HG03097 (cell line): ENCODE data around the gene ELF1.

Experiments used
- ATAC-seq: cut with Tn5 transposase; IDR thresholded peaks from one replicate; pipeline ENCODE4 v1.9.1; 2021; ENCODE audit not compliant: unreplicated experiment, low FRiP score

Gene ELF1

DNA sequence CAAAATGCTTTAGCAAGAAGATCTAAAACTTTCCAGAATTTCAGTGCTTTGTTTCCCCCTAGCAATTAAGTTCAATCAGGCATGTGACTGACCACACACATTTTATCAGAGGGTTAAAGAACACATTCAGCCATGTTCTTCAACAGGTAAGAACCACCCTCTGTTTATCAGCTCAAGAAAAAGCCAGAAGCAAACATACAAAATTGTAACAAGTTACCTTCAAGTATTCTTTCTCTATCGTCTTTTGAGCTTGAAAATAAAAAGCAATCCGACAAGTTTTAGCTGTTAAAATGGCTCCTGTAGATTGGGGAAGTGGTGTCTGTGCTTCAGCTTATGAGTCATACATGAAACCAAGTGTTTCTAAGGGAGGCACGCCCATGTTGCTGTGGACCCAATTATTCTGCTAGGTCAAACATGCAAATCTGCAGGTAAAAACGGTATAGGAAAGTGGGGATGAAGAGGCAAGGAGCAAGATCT is at the start of gene ELF1:
Gene ELF1 (minus strand): TSS at position 306 of the 477 bp plus-strand sequence. CDS start 37,262 bp downstream, outside the sequence.
- peak; percentile 70 for ATAC-seq

DNA sequence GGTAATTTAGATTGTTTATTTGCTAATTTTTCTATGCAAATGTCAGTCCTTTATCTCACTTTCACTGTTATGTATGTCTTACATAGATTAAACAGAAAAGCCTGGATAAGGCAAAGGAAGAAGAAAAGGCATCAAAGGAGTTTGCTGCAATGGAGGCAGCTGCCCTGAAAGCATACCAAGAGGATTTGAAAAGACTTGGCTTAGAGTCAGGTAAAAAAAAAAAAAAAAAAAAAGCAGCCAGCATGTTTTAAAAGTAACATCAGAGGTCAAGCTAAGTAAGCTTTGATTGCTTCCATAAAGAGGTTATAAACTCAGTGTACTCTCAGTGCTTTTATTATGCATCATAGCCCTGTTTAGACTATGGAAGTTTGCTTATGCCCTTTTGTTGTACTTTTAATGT is 46.0 kb upstream of the ELF1 start:
- no peak for ATAC-seq

DNA sequence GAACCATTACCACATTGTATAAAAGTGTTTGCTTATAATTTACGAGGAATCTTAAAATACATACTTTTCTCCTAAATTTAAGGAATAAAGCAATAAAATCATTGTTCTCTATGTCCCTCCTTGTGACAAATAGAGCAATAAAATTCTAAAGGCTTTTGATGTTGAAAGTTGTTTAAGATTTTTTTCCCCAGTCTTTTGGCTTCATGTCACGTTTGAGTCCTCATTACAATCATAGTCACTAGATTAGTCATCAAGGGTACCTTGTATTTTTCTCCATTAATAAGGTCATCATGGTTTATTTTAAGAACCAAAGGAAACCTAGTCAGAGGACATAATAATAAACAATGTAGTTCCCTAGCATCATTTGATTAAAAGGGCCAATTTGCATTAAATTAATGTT is 45.4 kb upstream of the ELF1 start:
- ATAC-seq = no peak

DNA sequence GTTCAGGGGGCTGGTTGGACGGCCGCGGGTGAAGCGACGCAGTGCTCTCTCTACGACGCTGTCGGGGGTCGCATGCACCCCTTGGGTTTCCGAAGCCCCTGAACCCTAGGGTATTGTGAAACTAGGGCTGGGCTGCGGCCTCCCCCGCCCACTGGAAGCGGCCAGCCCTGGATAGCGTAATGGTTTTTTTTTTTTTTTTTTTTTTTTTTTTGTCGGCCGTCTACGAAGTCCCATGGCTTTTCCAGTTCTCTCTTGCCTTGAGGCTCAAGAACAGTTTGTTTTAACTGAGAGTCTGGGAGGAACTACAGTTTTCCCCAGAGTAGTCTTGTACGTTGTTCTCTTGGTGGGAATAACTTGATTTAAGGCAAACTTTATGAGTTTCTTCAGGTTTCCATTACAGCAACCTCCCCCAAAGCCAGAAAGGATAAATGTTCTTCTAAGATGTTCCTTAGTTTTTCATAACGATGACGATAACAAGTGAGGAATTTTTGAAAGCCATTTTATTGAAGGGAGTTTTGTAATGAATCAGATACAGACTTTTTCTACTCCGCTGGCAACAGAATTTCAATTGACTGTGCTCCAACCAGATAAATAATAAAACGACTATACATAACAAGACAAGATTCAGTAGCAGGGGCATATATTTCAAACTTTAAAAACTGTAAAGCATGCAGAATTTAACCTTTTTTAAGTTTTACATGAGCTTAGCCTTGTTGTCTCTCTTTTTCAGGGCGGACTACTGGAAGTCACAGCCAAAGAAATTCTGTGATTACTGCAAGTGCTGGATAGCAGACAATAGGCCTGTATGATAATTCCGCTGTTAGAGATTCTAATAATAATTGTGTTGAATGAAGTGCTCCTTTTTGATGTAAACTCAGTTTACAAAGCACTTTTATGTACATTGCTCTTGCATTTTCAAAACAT is 43.1 kb upstream of the ELF1 start:
- ATAC-seq = peak; percentile 15

DNA sequence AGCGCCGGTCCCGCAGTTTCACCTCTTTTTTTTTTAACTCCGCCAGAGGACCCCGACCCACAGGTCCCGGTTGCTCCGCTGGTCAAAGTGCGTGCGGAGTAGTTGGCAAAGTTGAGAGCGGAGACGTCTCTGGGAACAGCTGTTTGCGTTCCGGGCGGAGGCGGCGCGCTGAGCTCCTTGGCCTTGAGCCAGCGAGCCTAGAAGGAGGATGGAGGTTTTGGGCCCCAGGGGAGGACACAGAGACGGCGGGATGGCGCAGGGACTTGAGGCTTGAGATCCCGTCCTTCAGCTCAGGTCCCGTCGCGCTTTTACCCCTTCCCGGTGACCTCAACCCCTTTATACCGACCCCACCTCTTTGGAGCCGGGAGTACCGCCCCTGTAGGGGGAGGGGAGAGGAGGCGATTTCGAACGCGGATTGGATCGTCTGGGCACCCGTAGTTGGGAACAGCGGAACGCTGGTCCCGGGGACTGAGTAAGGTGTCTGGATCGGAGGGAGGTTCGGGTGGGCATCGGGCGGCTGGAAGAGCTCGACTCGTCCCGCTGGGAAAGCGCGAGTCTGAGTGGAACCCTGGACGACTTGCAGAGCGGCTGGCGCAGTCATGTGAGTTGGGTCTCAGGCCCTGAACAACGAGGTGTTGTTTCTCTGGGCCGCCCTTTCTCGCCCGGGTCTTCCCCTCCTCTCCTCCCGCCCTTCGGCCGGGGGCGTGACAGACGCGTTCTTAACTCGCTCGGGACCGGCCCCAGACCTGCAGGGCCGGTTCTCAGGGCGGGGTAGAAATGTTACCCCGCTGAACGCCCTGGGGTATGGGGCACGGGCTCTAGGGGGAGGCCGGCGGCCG is 42.2 kb upstream of the ELF1 start, which contains the start of gene WBP4:
Gene WBP4 (plus strand): TSS at position 435 of the 839 bp plus-strand sequence. CDS start 165 bp downstream, at position 600.
- ATAC-seq = peak; percentile 69

DNA sequence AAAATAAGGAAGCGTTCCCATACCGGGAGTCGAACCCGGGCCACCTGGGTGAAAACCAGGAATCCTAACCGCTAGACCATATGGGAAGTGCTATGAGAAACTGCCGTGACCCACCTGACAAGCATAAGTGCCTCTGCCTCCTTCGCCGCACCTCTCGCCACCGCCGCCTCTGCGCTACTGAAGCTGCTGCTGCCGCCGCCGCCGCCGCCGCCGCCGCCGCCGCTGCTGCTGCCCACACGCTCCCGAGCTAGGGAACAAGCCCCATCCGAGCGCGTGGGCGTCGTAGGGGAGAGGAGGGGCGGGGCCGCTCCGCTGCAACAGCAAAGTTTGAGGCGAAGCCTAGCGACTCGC is 41.6 kb upstream of the ELF1 start:
- ATAC-seq = peak; percentile 12

DNA sequence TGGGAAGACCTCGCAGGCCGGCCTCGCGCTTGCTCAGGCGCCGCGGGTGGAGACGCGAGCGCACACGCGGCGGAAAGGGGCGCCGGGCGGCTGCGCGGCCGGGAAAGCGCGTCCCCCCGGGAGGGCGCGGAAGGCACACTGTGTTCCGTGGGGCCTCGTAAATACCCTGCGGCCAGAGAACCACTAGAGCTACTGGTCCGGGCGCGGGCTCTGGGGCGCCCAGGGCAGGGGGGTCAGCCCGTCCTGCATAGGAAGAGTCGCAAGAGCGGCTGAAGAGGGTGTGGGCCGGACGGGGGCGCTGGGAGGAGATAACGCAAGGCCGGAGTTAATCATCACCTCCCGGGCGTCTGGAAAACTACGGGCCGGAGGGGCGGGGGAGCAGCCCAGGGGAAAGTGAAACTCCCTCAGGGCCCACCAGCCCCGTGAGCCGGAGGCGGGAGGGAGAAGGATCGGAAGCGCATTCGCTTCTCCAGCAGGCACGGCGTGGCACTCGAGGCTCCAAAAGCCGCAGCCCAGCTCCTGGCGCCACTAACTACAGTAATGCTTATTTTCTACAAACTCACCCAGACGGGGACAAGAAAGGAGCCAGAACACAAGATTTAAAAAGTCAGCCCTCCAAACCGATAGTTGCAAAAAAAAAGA is 41.1 kb upstream of the ELF1 start:
- peak; percentile 38 for ATAC-seq

DNA sequence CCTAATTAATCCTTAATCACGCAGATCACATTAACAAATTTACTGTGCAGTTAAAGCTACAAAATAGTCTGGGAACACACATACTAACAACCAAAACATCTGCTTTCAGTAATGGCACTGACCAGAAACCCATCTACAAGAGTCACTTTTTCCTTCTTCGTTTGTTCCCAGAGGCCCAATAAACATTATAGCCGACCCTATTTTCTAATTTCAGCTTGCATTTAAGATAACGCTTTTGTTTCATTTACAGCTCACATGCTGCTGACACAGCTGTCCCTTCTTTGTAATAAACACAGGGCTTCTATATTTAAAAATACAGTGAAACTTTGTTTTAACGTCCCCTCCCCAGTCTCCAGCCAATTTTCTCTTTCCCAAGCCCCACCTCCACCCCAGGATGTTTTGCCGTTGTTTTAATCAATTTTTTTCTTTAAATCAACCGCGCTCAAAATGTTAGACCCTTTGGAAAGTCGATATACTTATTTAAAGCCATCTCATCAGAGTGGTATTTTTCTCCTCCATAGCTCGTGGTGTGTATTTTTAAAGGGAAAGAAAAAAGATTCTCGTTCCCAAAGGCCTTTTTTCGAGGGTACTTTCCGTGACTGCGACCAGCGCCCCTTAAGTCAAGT is 40.5 kb upstream of the ELF1 start:
- ATAC-seq = no peak

DNA sequence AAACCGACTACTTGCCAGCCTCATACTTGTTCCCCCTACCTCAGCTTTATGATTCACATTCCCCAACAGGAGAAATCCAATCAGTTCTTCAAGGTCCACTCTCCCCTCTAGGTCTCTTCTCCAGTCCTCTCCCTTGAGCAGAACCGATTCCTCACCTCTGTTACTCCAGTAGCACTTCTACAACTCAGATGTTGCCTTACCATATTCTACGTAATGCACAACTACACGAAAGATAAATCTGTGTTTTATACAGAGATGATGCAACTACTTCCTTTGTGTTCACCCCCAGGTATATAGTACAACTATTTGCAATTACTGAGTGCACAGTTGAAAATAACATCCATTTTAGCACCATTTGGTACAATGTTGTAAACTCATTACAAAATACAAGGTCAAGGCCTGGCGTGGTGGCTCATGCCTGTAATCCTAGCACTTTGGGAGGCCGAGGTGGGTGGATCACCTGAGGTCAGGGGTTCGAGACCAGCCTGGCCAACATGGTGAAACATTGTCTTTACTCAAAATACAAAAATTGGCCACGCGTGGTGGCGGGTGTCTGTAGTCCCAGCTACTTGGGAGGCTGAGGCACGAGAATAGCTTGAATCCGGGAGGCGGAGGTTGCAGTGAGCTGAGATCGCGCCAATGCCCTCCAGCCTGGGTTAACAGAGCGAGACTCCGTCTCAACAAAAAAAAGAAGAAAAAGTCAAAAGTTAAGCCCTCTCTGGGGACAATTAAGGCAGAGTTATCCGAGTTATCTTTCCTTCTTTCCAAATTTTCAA is 39.4 kb upstream of the ELF1 start:
- no peak for ATAC-seq

DNA sequence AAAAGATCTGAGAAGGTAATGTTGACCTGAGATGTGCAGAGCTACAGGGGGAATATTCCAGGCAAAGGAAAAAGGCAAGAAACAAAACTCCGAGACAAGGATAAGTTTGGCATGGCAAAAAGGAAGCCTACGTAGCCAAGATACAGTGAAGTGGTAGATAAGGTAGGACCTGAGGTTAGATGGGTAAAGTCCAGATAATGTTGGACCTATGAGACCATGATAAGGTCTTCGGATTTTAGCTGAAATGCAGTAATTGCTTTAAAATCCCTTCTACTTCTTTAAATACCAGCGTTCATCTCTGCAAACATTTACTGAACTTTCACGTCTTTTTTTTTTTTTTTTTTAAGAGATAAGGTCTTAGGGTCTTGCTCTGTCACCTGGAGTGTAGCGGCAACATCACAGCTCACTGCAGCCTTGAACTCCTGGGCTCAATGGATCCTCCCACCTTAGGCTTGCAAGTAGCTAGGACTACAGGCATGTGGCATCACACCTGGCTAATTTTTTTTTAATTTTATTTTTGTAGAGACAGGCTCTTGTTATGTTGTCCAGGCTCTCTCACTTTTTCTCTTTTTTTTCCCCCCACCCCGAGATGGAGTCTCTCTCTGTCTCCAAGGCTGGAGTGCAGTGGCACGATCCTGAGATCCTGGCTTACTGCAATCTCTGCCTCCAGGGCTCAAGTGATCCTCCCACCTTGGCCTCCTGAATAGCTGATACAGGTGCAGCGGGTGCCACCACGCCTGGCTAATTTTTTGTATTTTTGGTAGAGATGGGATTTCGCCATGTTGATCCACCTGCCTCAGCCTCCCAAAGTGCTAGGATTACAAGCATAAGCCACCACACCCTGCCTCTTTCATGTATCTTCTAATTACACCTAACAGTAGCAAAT is 38.0 kb upstream of the ELF1 start:
- no peak for ATAC-seq

DNA sequence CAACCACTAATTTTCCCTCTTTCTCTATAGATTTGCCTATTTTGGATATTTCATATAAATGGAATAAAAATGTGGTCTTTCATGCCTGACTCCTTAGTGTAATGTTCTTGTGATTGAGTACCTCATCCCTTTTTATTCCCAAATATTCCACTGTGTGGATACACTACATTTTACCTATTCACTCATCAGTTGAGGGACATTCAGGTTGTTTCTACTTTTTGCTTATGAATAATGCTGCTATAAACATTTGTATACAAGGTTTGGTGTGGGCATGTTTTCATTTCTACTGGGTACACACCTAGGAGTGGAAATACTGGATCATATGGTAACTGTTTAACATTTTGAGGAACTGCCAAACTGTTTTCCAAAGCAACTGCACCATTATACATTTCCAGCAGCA is 37.1 kb upstream of the ELF1 start:
- ATAC-seq = no peak

DNA sequence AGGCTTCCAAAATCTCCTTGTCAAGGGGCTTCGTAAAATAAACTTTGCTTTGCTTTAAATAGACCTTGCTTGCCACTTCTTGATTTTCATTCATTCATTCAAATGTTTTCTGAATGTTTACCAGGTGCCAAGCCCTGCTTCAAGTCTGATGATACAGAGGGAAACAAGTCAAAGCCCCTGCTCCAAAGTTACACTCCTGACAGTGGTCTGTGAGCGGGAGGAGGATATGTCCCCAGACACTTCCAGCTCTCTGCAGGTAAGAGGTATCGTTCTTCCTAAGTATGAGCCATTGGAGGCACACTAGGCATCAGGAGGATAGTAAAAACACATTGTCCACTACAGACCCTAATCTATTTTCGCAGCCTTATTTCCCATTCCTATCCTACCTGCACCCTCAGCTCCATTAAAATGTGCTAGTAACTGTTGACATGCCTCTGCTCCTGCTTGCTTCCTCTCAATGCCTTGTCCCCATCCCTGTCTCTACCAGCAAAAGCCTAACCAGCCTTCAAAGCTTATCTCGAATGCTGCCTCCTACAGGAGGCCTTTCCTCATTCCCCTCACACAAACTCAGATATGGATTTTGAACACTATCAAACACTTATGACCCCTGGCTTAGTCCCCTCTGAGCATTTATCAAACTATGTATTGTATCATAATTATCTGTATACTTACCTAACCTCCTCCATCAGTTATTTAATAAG is 36.0 kb upstream of the ELF1 start:
- no peak for ATAC-seq

DNA sequence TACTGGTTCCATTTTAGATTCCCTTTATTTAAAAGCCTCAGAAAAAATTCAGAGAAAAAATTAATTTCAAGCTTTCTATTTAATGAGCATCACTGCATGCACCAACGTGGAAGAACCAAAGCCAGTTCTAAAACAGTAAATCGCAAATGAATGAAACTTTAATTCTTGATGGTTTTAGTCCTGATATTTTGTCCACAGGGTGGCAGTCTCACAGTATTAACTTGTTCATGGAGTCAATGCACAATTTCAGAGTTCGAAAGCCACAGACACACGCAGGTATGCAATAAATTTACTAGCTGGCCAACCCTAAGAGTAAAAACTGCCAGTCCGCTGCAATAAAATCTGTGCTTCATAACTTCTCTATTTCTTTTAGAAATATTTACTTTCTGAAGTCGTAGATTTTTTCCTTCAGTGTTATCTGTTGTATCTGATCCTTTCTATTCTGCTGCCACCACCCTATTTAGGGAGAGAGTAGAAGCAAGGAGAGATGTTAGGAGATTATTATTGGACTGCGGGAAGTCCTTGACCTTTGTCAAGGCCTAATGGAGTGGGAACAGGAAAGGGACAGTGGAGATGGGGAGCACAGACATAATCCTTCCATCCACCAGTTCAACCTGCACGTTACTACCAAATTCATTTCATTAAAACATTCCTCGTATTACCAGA is 35.2 kb upstream of the ELF1 start:
- ATAC-seq = no peak

DNA sequence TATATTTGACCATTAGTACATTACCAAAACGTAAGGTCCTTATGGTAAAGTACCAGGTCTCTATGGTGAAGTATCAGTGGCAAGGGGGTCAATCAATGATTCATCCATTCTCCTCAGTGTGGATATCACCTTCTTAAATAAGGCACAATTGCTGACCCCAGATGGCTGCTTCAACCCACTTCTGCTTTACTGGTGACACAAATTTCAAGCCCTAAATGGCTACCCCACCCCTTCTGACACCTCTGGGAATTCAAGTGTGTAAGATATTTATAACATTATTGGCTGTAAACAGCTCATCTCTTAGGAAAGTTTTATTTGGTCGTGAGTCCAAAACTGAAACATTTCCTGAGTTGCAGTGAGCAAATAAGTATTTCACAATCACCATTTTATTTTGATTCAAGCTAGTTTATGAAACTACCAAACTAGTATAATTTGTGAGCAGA is 34.3 kb upstream of the ELF1 start:
- peak; percentile 61 for ATAC-seq

DNA sequence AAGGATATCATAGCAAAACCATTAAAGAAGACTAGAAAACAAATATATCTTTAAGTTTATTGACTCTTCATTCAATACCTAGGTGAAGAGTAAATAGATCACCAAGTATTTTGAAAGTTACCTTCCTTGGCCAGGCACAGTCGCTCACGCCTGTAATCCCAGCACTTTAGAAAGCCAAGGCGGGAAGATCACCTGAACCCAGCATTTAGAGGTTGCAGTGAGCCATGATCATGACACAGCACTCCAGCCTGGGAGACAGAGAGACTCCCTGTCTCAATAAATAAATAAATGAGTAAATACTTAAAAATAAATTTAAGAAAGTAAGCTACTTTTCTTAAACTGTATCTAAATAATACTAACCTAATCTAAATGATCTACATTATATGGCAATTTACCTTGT is 33.3 kb upstream of the ELF1 start:
- no peak for ATAC-seq

DNA sequence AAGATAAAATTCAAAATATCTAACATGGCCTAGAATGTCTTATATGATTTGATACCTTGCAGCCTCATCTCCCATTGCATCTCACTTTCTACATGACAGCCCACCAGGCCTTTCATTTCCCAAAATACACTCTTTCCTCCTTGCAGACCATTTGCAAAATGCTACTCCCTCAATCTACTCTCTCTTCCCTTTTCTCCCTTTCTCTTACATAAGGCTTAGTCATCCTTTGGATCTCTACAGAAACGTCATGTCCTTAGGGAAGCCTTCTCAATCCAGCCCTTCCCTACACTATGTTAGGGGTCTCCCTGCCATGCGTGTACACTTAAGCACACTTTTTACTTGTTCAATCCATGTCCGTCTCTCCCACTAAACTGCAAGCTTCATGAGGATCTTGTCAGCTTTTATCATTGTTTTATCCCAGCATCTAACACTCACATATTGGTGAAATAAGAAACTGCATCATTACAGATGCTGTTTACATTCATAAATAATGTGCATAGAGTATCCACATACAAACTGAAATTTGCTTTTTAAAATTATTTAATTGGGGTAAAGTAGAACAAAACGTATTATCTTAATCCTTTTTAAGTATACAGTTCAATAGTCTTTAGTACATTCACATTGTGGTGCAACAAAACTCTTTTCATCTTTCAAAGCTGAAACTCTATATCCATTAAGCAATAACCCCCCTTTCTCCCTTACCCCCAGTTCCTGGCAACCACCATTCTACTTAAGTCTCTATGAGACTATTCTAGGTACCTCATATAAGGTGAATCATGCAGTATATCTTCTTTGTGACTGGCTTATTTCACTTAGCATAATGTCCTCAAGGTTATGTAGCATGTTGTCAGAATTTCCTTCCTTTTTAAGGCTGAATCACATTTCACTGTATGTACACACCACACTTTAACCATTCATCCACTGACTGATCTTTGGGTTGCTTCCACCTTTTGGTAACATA is 30.6 kb upstream of the ELF1 start:
- no peak for ATAC-seq
